IMR-90 (cell line): Measurements from ENCODE around the gene JAKMIP2. TPM values are rescaled to one million over a fixed set of nuclear protein-coding genes. Genes with fewer than 3 reads are reported as not detected.

Experiments
- ATAC-seq: fragments of 200-7000 bp; cut with Tn5 transposase; 2 replicates; pipeline ENCODE4 v1.9.1; 2020; ENCODE audit warnings: low read depth, mild to moderate bottlenecking, moderate library complexity
- BruUV-seq: library from RNA; stranded (reverse); fragments of 400-500 nt; replicated peaks from 2 replicates; lab custom pipeline; 2021; lab: Mats Ljungman, UMichigan
- CTCF ChIA-PET: fragments of 300-600 bp; formaldehyde crosslinking; extraction: SDS; loops from one replicate; lab custom pipeline; 2021; ENCODE audit warnings: antibody characterized with exemption; lab: Yijun Ruan, JAX
- POLR2A ChIA-PET: fragments of 300-600 bp; sonication (Branson Sonifier 250); formaldehyde crosslinking; loops from one replicate; lab custom pipeline; 2022; ENCODE audit warnings: antibody characterized with exemption; ENCODE audit not compliant: unreplicated experiment; lab: Charles Lee
- DNase-seq: peaks from one replicate; pipeline ENCODE4 v3.0.0; 2013
- H2AFZ ChIP-seq: replicated peaks from 2 replicates; pipeline ENCODE3; 2013; ENCODE audit warnings: low read length, mild to moderate bottlenecking; ENCODE audit not compliant: poor library complexity
- H2AK5ac ChIP-seq: 2 replicates; pipeline ENCODE4 v1.6.1; 2013; ENCODE audit warnings: low read depth, low read length, inconsistent platforms
- H2AK9ac ChIP-seq: replicated peaks from 2 replicates; pipeline ENCODE3; 2013; ENCODE audit warnings: mild to moderate bottlenecking, low read depth, low read length, moderate library complexity; ENCODE audit not compliant: poor library complexity
- H2BK120ac ChIP-seq: 2 replicates; pipeline ENCODE4 v1.6.1; 2013; ENCODE audit warnings: low read depth, low read length, inconsistent platforms
- H2BK15ac ChIP-seq: 3 replicates; pipeline ENCODE4 v1.6.1; 2013; ENCODE audit warnings: low read depth, low read length, inconsistent platforms
- H2BK20ac ChIP-seq: 2 replicates; pipeline ENCODE4 v1.6.1; 2013; ENCODE audit warnings: low read depth, mild to moderate bottlenecking, inconsistent platforms, low read length, moderate library complexity
- H2BK5ac ChIP-seq: 2 replicates; pipeline ENCODE4 v1.6.1; 2013; ENCODE audit warnings: mild to moderate bottlenecking, low read depth, low read length, inconsistent platforms; ENCODE audit not compliant: poor library complexity, severe bottlenecking
- H3K14ac ChIP-seq: replicated peaks from 2 replicates; pipeline ENCODE4 v1.6.1; 2013; ENCODE audit warnings: low read depth, low read length, inconsistent platforms
- H3K18ac ChIP-seq: 2 replicates; pipeline ENCODE4 v1.6.1; 2013; ENCODE audit warnings: low read depth, low read length, control low read depth
- H3K23ac ChIP-seq: 2 replicates; pipeline ENCODE4 v1.6.1; 2013; ENCODE audit warnings: low read depth, low read length, inconsistent platforms
- H3K27ac ChIP-seq: 2 replicates; pipeline ENCODE4 v1.5.1; 2013; ENCODE audit warnings: mild to moderate bottlenecking, control low read depth, low read length; ENCODE audit not compliant: insufficient read depth
- H3K27me3 ChIP-seq: 2 replicates; pipeline ENCODE4 v1.6.1; 2013; ENCODE audit warnings: low read length; ENCODE audit not compliant: control insufficient read depth, insufficient read depth
- H3K36me3 ChIP-seq: 2 replicates; pipeline ENCODE4 v1.6.1; 2013; ENCODE audit warnings: low read length, mixed read lengths; ENCODE audit not compliant: control insufficient read depth, insufficient read depth
- H3K4ac ChIP-seq: 2 replicates; pipeline ENCODE4 v1.6.1; 2013; ENCODE audit warnings: low read depth, low read length, inconsistent platforms
- H3K4me1 ChIP-seq: 2 replicates; pipeline ENCODE4 v1.6.1; 2013; ENCODE audit warnings: low read length, mixed read lengths; ENCODE audit not compliant: control insufficient read depth, insufficient read depth
- H3K4me2 ChIP-seq: 2 replicates; pipeline ENCODE4 v1.6.1; 2013; ENCODE audit warnings: low read depth, mild to moderate bottlenecking, control low read depth, low read length, moderate library complexity
- H3K4me3 ChIP-seq: 2 replicates; pipeline ENCODE4 v1.5.1; 2013; ENCODE audit warnings: low read depth, mild to moderate bottlenecking, control low read depth, low read length, moderate library complexity; ENCODE audit not compliant: insufficient read depth
- H3K56ac ChIP-seq: 2 replicates; pipeline ENCODE4 v1.6.1; 2013; ENCODE audit warnings: low read length, inconsistent platforms; ENCODE audit not compliant: insufficient read depth; ENCODE audit errors: extremely low read depth
- H3K79me1 ChIP-seq, 2 experiments: 2 replicates each; pipeline ENCODE4 v1.6.1; 2013; ENCODE audit warnings: low read length in 2 of 2, inconsistent platforms in 1 of 2, low read depth in 1 of 2
- H3K9ac ChIP-seq: 2 replicates; pipeline ENCODE4 v1.6.1; 2013; ENCODE audit warnings: low read depth, low read length, control low read depth
- H3K9me1 ChIP-seq: 2 replicates; pipeline ENCODE4 v1.6.1; 2013; ENCODE audit warnings: low read length, inconsistent platforms; ENCODE audit not compliant: insufficient read depth
- H3K9me3 ChIP-seq: 2 replicates; pipeline ENCODE4 v1.6.1; 2013; ENCODE audit warnings: low read length; ENCODE audit not compliant: control insufficient read depth, insufficient read depth
- H4K20me1 ChIP-seq: 2 replicates; pipeline ENCODE4 v1.6.1; 2013; ENCODE audit warnings: low read length, inconsistent platforms; ENCODE audit not compliant: insufficient read depth
- H4K5ac ChIP-seq: 2 replicates; pipeline ENCODE4 v1.6.1; 2013; ENCODE audit warnings: mild to moderate bottlenecking, low read depth, low read length, control low read depth
- H4K8ac ChIP-seq, 2 experiments: 2 replicates each; pipeline ENCODE4 v1.6.1; 2013; ENCODE audit warnings: low read depth in 2 of 2, low read length in 2 of 2, control low read depth in 1 of 2, inconsistent platforms in 1 of 2
- H4K91ac ChIP-seq: 2 replicates; pipeline ENCODE4 v1.6.1; 2013; ENCODE audit warnings: low read depth, low read length, inconsistent platforms; ENCODE audit not compliant: insufficient read depth
- BHLHE40 ChIP-seq: fragments of 150-350 bp; IDR thresholded peaks from 2 replicates; pipeline ENCODE4 v1.6.1; 2016; ENCODE audit warnings: mild to moderate bottlenecking, low read depth, low read length
- CEBPB ChIP-seq: IDR thresholded peaks from 2 replicates; pipeline ENCODE4 v1.6.1; 2012; ENCODE audit warnings: low read depth, low read length, improper control_type of control experiment
- CHD1 ChIP-seq: IDR thresholded peaks from 2 replicates; pipeline ENCODE4 v1.6.1; 2012; ENCODE audit warnings: low read depth, low read length, improper control_type of control experiment
- CTCF ChIP-seq: conservative IDR thresholded peaks from 2 replicates; pipeline ENCODE4 v1.5.1; 2012; ENCODE audit warnings: mild to moderate bottlenecking, low read depth, low read length, improper control_type of control experiment
- ELK1 ChIP-seq: fragments of 150-350 bp; IDR thresholded peaks from 2 replicates; pipeline ENCODE4 v1.6.1; 2016; ENCODE audit warnings: low read depth, mild to moderate bottlenecking, low read length, moderate library complexity, borderline replicate concordance
- FOS ChIP-seq: fragments of 150-350 bp; IDR thresholded peaks from 2 replicates; pipeline ENCODE4 v1.6.1; 2016; ENCODE audit warnings: low read depth, low read length
- MAFK ChIP-seq: IDR thresholded peaks from 2 replicates; pipeline ENCODE4 v1.6.1; 2012; ENCODE audit warnings: low read depth, low read length, improper control_type of control experiment
- MAZ ChIP-seq: IDR thresholded peaks from 2 replicates; pipeline ENCODE4 v1.6.1; 2012; ENCODE audit warnings: low read depth, mild to moderate bottlenecking, low read length, improper control_type of control experiment, moderate library complexity, borderline replicate concordance
- MXI1 ChIP-seq: IDR thresholded peaks from 2 replicates; pipeline ENCODE4 v1.6.1; 2012; ENCODE audit warnings: low read depth, mild to moderate bottlenecking, low read length, moderate library complexity, borderline replicate concordance
- NFE2L2 ChIP-seq: fragments of 150-350 bp; IDR thresholded peaks from 2 replicates; pipeline ENCODE4 v1.6.1; 2016; ENCODE audit warnings: low read depth, mild to moderate bottlenecking, low read length
- POLR2A ChIP-seq: IDR thresholded peaks from 2 replicates; pipeline ENCODE4 v1.6.1; 2012; ENCODE audit warnings: mild to moderate bottlenecking, low read depth, low read length
- RAD21 ChIP-seq: IDR thresholded peaks from 2 replicates; pipeline ENCODE4 v1.6.1; 2012; ENCODE audit warnings: low read length, improper control_type of control experiment
- RCOR1 ChIP-seq: IDR thresholded peaks from 2 replicates; pipeline ENCODE4 v1.6.1; 2012; ENCODE audit warnings: mild to moderate bottlenecking, low read length, improper control_type of control experiment; ENCODE audit not compliant: insufficient replicate concordance
- RFX5 ChIP-seq: IDR thresholded peaks from 2 replicates; pipeline ENCODE4 v1.8.0; 2012; ENCODE audit warnings: low read depth, mild to moderate bottlenecking, low read length, moderate library complexity
- SMC3 ChIP-seq: fragments of 150-350 bp; IDR thresholded peaks from 2 replicates; pipeline ENCODE4 v1.6.1; 2016; ENCODE audit warnings: low read depth, mild to moderate bottlenecking, antibody characterized with exemption, low read length, moderate library complexity
- USF2 ChIP-seq: fragments of 150-350 bp; IDR thresholded peaks from 2 replicates; pipeline ENCODE4 v1.6.1; 2017; ENCODE audit warnings: mild to moderate bottlenecking, antibody characterized with exemption, low read length, low read depth
- WGBS, 2 experiments: methylation state at CpG; one replicate each; pipeline versions ENCODE4 v1.1.5 to v1.1.7; 2013; ENCODE audit warnings: missing lambda C conversion rate in 2 of 2; ENCODE audit not compliant: insufficient read length in 1 of 2; ENCODE audit errors: extremely low coverage in 2 of 2; 5-methylcytosine and 5-hydroxymethylcytosine counted together
- dilution Hi-C: fragments of 300-500 bp; cut with HindIII; formaldehyde crosslinking; loops from one replicate; pipeline ENCODE4 v1.14.3; 2018; ENCODE audit warnings: low sequenced_read_pairs; ENCODE audit not compliant: unreplicated experiment
- in situ Hi-C: fragments of 300-500 bp; cut with MboI; formaldehyde crosslinking; loops from 3 replicates; pipeline ENCODE4 v1.14.3; 2019; ENCODE audit warnings: low sequenced_read_pairs, inconsistent platforms, mixed read lengths
- intact Hi-C: fragments of 100-400 bp; cut with micrococcal nuclease; formaldehyde crosslinking; loops from 2 replicates; pipeline ENCODE4 v1.10.0; 2022
- polyA plus RNA-seq, 3 experiments: library from polyadenylated mRNA; depleted of rRNA; stranded (reverse); fragments of >200 nt; gene quantifications; 2 replicates each; pipeline ENCODE4 v1.2.3, GENCODE V29; 2012; ENCODE audit warnings: low replicate concordance in 1 of 3
- total RNA-seq: library from RNA; depleted of rRNA; stranded (reverse); fragments of >200 nt; gene quantifications from 2 replicates; pipeline ENCODE4 v1.2.3, GENCODE V29; 2012

JAKMIP2 gene
- total and polyA plus RNA-seq, 2 of the 4 experiments (the other 2 are of a cell fraction): under 0.01 TPM; not detected in 1

- Histone ChIP-seq H3K18ac (no peak overlapping the region), H3K27ac (no peak overlapping the region), H3K4me2 (no peak overlapping the region), H3K27me3 (no peaks in the 10 kb centered on the region), H4K5ac (no peak overlapping the region), H4K8ac (no peak overlapping the region), H3K9me3 (no peaks in the 10 kb centered on the region), H3K23ac (no peak overlapping the region), H3K79me1 (no peaks in the 10 kb centered on the region), H2BK5ac (no peak overlapping the region), H4K20me1 (no peaks in the 10 kb centered on the region), H3K4me1 (peaks cover 2% of the 10 kb centered on the region; the same call in 1 of the 2 replicates), H2AK5ac (no peak overlapping the region), H3K14ac (no peak overlapping the region), H3K9me1 (no peaks in the 10 kb centered on the region), H2BK15ac (no peak overlapping the region), H2BK120ac (no peak overlapping the region), H2AK9ac (no peak overlapping the region), H4K91ac (no peak overlapping the region), H3K9ac (no peak overlapping the region), H3K4me3 (no peak overlapping the region), H3K4ac (no peak overlapping the region), H2AFZ (no peak overlapping the region), H3K56ac (no peak overlapping the region), H3K36me3 (no peaks in the 10 kb centered on the region), H2BK20ac (no peak overlapping the region)
- WGBS, 2 experiments: no CpG with 5 or more reads among the region's 4 CpGs
- in situ Hi-C loops (loop anchor here (25.0 kb wide), 1 partner anchor 1038 kb away; no protein-coding TSS in a partner anchor), intact Hi-C loops (loop anchor here (10.0 kb wide), 1 partner anchor 1031 kb away; no protein-coding TSS in a partner anchor), dilution Hi-C loops (no loop called here)
- POLR2A ChIA-PET: no interaction called here
- TF ChIP-seq CEBPB (no peak), CTCF (no peak), FOS (no peak), NFE2L2 (no peak), CHD1 (no peak), POLR2A (no peak), MAFK (no peak), USF2 (no peak), BHLHE40 (no peak), RFX5 (no peak), ELK1 (no peak), MAZ (no peak), RAD21 (no peak), MXI1 (no peak), SMC3 (no peak), RCOR1 (no peak)
- BruUV-seq: no TSS peak
- no peak for ATAC-seq
- no peak for DNase-seq
- CTCF ChIA-PET: interaction anchor here (1.2 to 3.3 kb wide), 5 partner anchors 16 to 387 kb away, joined by 3 to 15 read pairs (median 4); no protein-coding TSS in a partner anchor
Measured at GRCh38 chr5:147575598-147575997, 206.9 kb downstream of the JAKMIP2 start.
